ENCODE data around the gene GRIPAP1.

GRIPAP1 gene

DNA sequence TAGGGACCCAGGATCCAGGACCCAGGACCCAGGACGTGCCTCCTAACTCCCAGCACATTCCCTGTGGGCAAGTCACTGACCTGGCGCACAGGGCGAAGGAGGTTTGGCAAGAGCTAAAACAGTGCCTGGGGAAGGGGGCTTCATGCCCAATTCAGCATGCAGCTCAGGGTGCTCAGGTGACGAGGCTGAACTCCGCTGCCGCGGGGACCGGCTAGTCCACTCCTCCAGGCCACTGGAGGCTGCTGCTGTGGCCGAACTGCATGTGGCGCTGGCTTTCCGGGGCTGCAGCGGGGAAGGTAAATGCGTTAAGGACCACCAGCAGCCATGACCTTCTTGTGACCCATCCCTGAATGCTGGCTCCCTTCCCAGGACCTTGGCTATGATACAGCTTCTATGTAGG is 78.3 kb downstream of the GRIPAP1 start:
- DNase-seq (ENCODE audit: low spot score) = no peak
